Renal cortical epithelial cell (primary cell): ENCODE results near the gene ELMOD3. TPM values are rescaled to one million over a fixed set of nuclear protein-coding genes. Genes with fewer than 3 reads are reported as not detected.
"Not testable (repeated sequence)": the region's sequence is repeated elsewhere in the genome, so short reads cannot be mapped to it uniquely, and the experiment has no call there.

Experiments used
- DNase-seq: peaks from one replicate; pipeline ENCODE4 v3.0.0-alpha.2; 2011; ENCODE audit warnings: low read depth
- total RNA-seq: library from RNA; depleted of rRNA; stranded (reverse); fragments of >200 nt; gene quantifications from 2 replicates; pipeline ENCODE4 v1.2.3, GENCODE V29; 2014

The ELMOD3 gene
- total RNA-seq, result 17.5 and 18.6 TPM in 2 replicates

DNA sequence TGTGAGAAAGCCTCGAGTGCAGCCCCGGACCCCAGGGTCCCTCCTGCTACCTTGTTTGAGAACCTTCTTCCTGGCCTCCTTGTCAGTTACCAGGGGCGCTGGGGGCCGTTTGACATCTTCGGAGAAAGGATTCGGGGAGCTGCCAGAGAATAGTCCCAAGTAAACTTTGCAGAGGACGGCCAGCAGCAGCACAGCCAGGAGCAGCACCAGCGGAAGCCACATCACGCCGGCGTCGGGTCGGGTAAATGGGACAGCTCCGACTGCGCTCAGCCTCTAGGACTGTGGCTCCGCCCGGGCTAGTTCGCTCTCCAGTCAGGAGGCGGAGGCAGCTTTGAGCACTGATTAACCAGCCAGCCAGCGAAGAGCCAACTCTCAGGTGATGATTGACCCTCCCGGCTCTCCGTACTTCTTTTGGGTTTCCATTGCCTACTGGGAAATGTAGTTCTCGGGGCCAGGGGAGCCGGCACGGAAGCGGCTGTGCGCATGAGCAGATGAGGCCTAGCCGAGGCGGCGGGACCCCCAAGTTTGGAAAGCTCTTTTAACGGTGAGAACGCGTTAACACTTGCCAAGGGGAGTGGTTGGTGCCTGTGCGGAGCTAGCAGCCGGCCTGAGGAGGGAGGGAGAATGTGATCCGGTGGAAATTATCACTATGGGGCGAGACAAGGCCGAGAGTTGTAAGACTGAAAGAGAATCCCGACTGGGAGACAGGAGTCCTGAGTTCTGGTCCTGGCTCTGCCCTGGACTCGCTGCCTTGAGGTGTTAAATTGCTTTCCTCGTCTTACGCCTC is at the start of gene ELMOD3, which contains the start of gene RETSAT:
Gene ELMOD3, plus strand, starts transcription at position 484 of the 787 bp plus-strand sequence. CDS start 2,430 bp downstream, outside the sequence.
Gene RETSAT, minus strand, starts transcription at position 243 of the 787 bp plus-strand sequence. Its CDS starts 21 bp downstream, at position 222.
- peak; percentile 98 for DNase-seq

GRCh38 chr2:85307527-85307897 is 47.1 kb upstream of the ELMOD3 start:
- no peak for DNase-seq

GRCh38 chr2:85308201-85308600 is 46.4 kb upstream of the ELMOD3 start:
- DNase-seq, result no peak

DNA sequence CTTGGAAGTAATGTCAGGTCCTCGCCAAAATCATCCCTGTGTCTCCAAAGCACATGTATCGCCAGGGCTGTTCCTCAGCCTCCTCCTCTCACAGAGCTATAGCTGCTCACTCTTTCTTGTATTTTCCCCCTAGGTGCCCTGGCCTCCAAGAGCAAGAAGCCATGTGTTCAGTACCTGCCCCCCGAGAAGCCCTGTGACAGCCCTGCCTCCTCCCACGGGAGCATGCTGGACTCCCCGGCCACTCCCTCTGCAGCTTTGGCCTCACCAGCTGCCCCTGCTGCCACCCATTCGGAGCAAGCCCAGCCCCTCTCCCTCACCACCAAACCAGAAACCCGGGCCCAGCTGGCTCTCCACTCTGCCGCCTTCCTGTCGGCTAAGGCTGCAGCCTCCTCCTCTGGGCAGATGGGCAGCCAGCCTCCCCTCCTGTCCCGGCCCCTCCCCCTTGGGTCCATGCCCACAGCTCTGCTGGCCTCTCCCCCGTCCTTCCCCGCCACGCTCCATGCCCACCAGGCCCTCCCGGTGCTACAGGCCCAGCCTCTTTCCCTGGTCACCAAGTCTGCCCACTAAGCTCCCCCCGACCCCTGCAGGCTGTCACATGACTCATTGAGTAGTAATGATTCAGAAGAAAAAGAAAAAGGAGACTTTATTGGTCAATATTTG is 45.5 kb upstream of the ELMOD3 start:
- DNase-seq, result peak; percentile 90

DNA sequence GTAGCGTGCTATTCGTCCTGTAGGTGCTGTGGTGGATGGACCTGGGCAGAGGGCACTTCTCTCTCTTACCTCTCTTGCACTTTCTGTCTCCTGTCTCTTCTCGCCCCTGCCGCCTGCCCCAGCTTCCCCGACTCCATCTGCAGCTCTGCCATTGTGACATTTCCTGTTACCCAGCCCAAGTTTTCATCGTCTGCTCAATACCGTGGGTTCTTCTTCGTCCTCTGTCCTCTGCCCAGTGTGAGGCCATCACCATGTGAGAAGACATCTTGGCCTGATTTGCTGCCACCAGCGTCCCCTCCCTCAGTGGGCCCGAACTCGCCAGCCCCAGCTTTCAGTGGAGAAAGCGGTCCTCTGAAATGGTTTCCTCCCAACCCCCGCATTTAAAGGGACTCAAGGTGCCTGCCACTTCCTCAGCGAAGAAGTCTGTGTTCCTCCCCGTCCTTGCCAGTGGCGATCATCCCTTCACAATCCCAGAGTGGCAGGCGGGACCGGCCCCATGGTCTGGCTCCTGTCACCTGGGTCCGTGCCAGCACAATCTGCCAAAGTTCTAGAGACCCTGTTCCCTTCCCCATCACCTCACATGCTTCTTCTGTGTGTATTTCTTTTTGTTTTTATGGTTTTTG is 44.8 kb upstream of the ELMOD3 start:
- no peak for DNase-seq

DNA sequence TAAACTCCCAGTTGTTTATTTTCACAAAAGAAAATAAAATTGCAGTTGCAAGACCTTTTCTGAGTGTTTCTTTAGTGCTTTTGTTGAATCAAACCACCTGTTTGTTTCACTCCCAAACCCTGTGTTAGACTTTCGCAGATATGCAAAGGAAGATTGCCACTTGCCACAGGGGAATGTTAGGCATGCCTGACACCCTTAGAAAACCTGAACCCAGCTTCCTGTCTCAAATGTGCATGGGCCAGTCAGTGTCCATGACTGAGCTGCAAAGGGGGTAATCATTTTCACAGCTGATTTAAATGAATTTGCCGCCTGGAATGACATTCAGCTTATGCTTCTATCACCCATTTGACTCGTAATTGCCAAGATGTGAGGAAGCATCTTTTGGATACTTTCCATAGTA is 44.2 kb upstream of the ELMOD3 start:
- DNase-seq, result peak; percentile 39

GRCh38 chr2:85312404-85312803 is 42.2 kb upstream of the ELMOD3 start:
- DNase-seq, result no peak

DNA sequence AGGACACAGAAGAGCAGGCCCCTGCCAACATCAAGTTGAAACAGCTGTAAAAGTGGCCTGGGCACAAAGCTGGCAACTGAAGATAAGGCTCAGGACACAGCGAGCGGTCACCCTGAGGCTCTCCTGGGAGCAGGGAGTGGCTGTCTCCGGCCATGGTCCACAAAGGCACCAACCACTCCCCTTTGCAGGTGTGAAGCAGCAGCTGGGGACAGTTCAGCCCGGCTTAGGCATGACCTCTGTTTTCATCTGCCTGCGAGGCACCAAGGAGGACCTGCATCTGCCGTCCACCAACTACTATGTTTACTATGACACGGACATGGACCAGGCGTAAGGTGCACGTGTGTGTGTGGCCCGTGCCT is 39.7 kb upstream of the ELMOD3 start:
- no peak for DNase-seq

DNA sequence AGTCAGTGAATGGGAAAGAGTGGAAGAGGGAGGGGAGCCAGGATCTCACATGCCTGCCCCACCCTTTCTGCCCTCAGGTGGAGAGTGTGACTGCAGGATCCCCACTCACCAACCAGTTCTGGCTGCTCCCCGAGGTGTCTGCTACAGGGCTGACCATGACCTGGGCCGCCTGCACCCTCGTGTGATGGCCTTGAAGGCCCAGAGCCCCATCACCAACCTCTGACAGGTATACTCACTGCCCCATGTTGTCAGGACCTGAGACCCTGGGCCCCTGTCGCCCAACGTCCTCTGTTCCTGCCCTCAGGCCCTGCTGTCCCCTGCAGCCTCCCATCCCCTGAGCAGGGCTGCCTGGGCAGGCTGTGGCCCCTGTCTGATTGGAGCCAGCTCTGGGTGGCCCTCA is 38.6 kb upstream of the ELMOD3 start:
- not testable (repeated sequence) for DNase-seq

DNA sequence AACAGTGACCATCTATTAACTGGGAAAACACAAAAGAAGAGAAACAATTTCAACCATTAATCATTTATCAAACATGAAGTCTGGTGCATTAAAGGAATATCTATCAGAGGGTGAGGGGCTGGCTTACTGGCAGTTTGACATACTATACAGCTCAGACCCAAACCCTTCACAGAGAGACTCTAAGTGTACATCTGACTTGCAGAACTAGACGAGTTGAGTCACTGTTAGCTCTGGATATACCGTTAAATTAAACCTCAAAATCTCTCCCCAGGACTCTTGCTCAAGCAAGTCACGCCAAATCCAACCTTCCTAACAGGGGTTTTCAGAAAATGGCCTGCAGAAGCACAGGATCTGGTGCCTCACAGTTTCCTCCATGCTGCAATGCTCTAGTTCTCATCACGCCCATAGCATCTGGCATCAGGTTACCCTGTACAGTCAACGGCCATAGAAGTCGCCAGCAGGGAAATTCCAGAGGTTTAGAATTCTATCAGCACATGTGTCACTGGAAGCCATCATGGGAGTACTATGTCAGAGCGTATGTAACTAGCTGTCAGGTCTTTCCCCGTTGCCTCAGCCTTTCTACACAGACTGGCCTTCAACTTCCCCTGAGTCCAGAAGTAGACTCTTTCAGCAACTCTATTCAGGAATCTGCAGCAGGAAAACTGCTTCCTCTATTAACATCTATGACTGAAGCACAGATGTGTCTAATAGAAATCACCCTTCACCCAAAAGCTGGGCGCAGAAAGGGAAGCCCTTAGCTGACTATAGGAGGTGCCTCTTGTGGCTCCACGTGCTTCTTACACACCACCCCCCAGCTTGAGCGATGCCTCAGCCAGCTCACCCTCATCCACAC is 36.1 kb upstream of the ELMOD3 start:
- peak; percentile 27 for DNase-seq

GRCh38 chr2:85319796-85320195 is 34.8 kb upstream of the ELMOD3 start:
- DNase-seq, result no peak

- no peak for DNase-seq
Measured at GRCh38 chr2:85323351-85323987, 31.1 kb upstream of the ELMOD3 start.

- not testable (repeated sequence) for DNase-seq
Measured at GRCh38 chr2:85323988-85324367, 30.6 kb upstream of the ELMOD3 start.

DNA sequence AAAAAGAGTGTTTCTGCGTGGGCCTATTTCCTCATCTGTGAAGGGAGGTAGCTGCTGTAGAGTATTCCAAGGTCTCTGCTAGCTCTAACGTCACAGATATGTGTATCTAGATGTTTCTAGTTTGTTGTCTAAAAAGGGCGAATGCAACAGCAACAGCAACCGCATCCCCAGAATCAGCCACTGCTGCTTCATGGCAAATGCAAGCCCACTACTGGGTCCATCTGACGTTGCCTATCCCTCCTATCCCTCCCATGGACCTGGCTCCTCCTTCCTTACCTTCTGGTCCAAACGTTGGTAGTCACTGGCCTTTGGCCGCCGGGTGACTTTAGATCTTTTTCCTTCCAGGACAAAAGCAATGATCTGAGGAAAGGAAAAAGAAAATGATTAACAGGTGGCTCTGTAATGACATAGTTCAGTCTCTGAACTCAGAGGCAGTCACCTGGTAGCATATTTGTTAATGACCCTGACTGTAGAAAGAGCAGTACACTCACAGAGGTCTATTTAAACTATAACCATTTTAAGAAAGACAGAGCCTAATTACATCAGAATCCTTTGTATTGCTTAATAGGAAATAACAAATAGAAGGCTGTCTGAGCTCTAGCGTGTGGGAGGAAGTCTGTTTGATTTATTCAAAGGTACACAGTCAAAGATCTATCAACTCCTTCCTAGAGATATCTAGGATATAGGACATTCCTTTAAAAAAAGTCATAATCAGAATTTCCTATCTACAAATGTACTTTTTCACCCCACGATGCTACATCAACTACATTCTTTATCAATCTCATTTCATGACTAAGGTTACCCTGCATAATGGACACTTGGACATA is 29.7 kb upstream of the ELMOD3 start:
- peak; percentile 98 for DNase-seq

DNA sequence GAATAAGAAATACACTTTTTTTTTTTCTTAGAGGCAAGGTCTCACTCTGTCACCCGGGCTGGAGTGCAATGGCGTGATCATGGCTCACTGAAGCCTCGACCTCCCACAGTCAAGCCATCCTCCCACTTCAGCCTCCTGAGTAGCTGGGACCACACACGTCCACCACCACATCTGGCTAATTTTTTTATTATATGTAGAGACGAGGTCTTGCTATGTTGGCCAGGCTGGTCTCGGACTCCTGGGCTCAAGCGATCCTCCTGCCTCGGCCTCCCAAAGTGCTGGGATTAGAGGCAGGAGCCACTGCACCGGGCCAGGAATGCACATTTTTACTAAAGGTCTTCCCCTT is 29.1 kb upstream of the ELMOD3 start:
- no peak for DNase-seq

DNA sequence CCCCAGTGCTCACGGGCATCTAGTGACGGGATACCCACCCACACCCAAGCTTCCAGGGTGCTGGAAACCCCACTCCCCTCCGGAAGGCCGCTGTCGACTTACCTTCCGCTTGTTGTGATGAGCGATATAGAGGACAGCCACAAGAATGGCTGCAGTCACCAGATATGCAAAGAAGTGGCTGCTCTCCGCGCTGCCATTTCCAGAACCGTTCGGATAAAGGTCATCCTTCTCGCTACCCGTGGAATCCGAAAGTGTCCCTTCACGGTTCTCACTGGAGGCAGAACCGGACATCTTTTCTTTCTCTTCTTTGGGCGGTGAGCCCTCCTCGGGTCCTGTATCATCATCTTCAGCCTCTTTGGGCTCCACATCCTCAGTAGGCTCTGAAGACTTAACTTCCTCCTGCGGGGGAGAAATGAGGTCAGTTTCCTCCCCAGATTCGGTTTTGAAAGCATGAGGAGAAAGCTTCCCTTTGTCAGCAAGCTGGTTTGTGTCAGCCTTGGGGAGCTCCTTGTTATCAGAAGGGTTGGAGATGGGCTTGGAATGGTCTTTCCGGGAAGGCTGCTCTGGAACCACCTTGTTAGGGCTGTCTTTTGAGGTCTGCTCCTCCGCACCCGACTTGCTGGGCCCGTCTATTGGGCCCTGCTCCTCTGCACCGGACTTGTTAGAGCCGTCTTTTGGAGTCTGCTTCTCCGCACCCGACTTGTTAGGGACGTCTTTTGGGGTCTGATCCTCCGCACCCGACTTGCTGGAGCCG is 28.0 kb upstream of the ELMOD3 start:
- no peak for DNase-seq

DNA sequence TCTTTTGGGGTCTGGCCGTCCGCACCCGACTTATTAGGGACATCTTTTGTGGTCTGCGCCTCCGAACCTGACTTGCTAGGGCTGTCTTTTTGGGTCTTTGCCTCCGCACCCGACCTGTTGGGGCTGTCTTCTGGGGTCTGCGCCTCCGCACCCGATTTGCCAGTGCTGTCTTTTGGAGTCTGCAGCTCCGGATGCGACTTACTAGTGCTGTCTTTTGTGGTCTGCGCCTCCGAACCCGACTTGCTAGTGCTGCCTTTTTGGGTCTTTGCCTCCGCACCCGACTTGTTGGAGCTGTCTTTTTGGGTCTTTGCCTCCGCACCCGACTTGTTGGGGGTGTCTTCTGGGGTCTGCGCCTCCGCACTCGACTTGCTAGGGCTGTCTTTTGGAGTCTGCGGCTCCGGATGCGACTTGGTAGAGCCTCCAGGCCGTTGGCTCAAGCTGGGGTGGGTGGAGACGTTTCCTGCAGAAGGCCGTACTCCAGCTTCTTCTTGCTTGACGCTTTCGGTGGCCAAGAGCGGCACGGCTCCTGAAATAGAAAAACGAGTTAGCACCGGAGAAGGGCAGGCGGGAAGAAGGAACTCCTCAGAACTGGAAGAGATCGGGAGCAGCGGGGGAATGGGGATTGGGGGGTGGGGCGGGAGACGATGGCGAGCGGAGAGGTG is 27.3 kb upstream of the ELMOD3 start:
- peak; percentile 23 for DNase-seq

- peak; percentile 69 for DNase-seq
Measured at GRCh38 chr2:85327822-85328617, 26.5 kb upstream of the ELMOD3 start, which contains the start of gene TGOLN2. Gene TGOLN2, minus strand, starts transcription at chr2:85327989. Its CDS starts 27 bp downstream, at chr2:85327962.
